Choroid plexus epithelial cell (primary cell): ENCODE measurements around the gene SDR42E1.

ENCODE experiments used
- DNase-seq: peaks from one replicate; pipeline ENCODE4 v3.0.0-alpha.2; 2010; ENCODE audit warnings: low read depth
- H3K4me3 ChIP-seq: 2 replicates; pipeline ENCODE4 v1.5.1; 2011; ENCODE audit warnings: low read depth, mild to moderate bottlenecking, control low read depth, low read length, moderate library complexity
- CTCF ChIP-seq: conservative IDR thresholded peaks from 2 replicates; pipeline ENCODE4 v1.5.1; 2011; ENCODE audit warnings: low read depth, mild to moderate bottlenecking, control low read depth, inconsistent platforms, low read length, moderate library complexity

SDR42E1 gene

GRCh38 chr16:82011199-82011641 lies at the start of gene SDR42E1:
Gene SDR42E1, minus strand, starts transcription at chr16:82011470. Its CDS starts 10,612 bp downstream, at chr16:82000858.
- peak within 1 kb of the TSS; percentile 51 for H3K4me3 ChIP-seq
- peak; percentile 10 for DNase-seq
- TF ChIP-seq CTCF, result no peak

- no peak for TF ChIP-seq CTCF
- no peak for DNase-seq
- H3K4me3 ChIP-seq, result no peak overlapping the region
Observed at GRCh38 chr16:82059983-82060421, 48.7 kb upstream of the SDR42E1 start.

- H3K4me3 ChIP-seq, result no peak overlapping the region
- TF ChIP-seq CTCF, result no peak
- DNase-seq, result no peak
Observed at GRCh38 chr16:82059161-82059982, 48.1 kb upstream of the SDR42E1 start.

- no peak overlapping the region for H3K4me3 ChIP-seq
- TF ChIP-seq CTCF, result no peak
- DNase-seq, result no peak
Observed at GRCh38 chr16:82056550-82056896, 45.3 kb upstream of the SDR42E1 start.

- H3K4me3 ChIP-seq, result no peak overlapping the region
- no peak for DNase-seq
- no peak for TF ChIP-seq CTCF
Observed at GRCh38 chr16:82055728-82056549, 44.7 kb upstream of the SDR42E1 start.

GRCh38 chr16:82055117-82055516 lies 43.8 kb upstream of the SDR42E1 start:
- no peak overlapping the region for H3K4me3 ChIP-seq
- no peak for DNase-seq
- no peak for TF ChIP-seq CTCF

GRCh38 chr16:82051656-82052055 lies 40.4 kb upstream of the SDR42E1 start:
- no peak overlapping the region for H3K4me3 ChIP-seq
- DNase-seq, result no peak
- TF ChIP-seq CTCF, result no peak
